PC-3 (cell line): ENCODE measurements around the gene TTC23L. TPM values are rescaled to one million over a fixed set of nuclear protein-coding genes. Genes with fewer than 3 reads are reported as not detected.

ENCODE experiments used
- ATAC-seq: fragments of 200-7000 bp; cut with Tn5 transposase; 2 replicates; pipeline ENCODE4 v1.9.1; 2020; ENCODE audit warnings: mild to moderate bottlenecking, moderate library complexity
- BruUV-seq: library from RNA; stranded (reverse); fragments of 400-500 nt; replicated peaks from 2 replicates; lab custom pipeline; 2021; lab: Mats Ljungman, UMichigan
- CTCF ChIA-PET: fragments of 300-600 bp; sonication (Branson Sonifier 250); formaldehyde crosslinking; loops from one replicate; lab custom pipeline; 2022; ENCODE audit warnings: antibody characterized with exemption; lab: Charles Lee
- POLR2A ChIA-PET: fragments of 300-600 bp; sonication (Branson Sonifier 250); formaldehyde crosslinking; loops from one replicate; lab custom pipeline; 2022; ENCODE audit warnings: antibody characterized with exemption; ENCODE audit not compliant: unreplicated experiment; lab: Charles Lee
- DNase-seq: peaks from one replicate; pipeline ENCODE4 v3.0.0-alpha.2; 2015
- H2AFZ ChIP-seq: fragments of 300-600 bp; sonication (generic); 2 replicates; pipeline ENCODE4 v1.6.0; 2016; ENCODE audit warnings: antibody characterized with exemption, low read length
- H3F3A ChIP-seq: fragments of 300-600 bp; sonication (generic); one replicate; pipeline ENCODE4 v1.6.0; 2017; ENCODE audit warnings: antibody characterized with exemption, low read length, control low read depth, mild to moderate bottlenecking; ENCODE audit not compliant: unreplicated experiment
- H3K27ac ChIP-seq: fragments of 300-600 bp; sonication (generic); 2 replicates; pipeline ENCODE4 v1.5.1; 2016; ENCODE audit warnings: mild to moderate bottlenecking, low read length
- H3K27me3 ChIP-seq: fragments of 300-600 bp; sonication (generic); 2 replicates; pipeline ENCODE4 v1.6.1; 2016; ENCODE audit warnings: low read length, mixed read lengths
- H3K36me3 ChIP-seq: fragments of 300-600 bp; sonication (generic); 2 replicates; pipeline ENCODE4 v1.6.1; 2016; ENCODE audit warnings: low read depth, mixed run types, low read length, mixed read lengths
- H3K4me1 ChIP-seq: fragments of 300-600 bp; sonication (generic); 2 replicates; pipeline ENCODE4 v1.5.1; 2016; ENCODE audit warnings: low read length; ENCODE audit not compliant: insufficient read depth
- H3K4me2 ChIP-seq: fragments of 300-600 bp; sonication (generic); 2 replicates; pipeline ENCODE4 v1.6.0; 2016; ENCODE audit warnings: low read length
- H3K4me3 ChIP-seq: fragments of 300-600 bp; sonication (generic); 2 replicates; pipeline ENCODE4 v1.5.1; 2016; ENCODE audit warnings: mild to moderate bottlenecking, low read length, mixed read lengths
- H3K79me2 ChIP-seq: fragments of 300-600 bp; sonication (generic); 2 replicates; pipeline ENCODE4 v1.6.1; 2017; ENCODE audit warnings: low read length, mixed read lengths
- H3K9ac ChIP-seq: fragments of 300-600 bp; sonication (generic); 2 replicates; pipeline ENCODE4 v1.6.0; 2016; ENCODE audit warnings: mild to moderate bottlenecking, low read length
- H3K9me2 ChIP-seq: fragments of 300-600 bp; sonication (generic); replicated peaks from 2 replicates; pipeline ENCODE4 v1.6.1; 2016; ENCODE audit warnings: mixed run types, low read length, mixed read lengths
- H3K9me3 ChIP-seq: fragments of 300-600 bp; sonication (generic); 2 replicates; pipeline ENCODE4 v1.6.1; 2016; ENCODE audit warnings: low read length, mixed read lengths
- H4K20me1 ChIP-seq: fragments of 300-600 bp; sonication (generic); 2 replicates; pipeline ENCODE4 v1.6.1; 2016; ENCODE audit warnings: low read length, mixed read lengths
- EZH2 ChIP-seq: fragments of 300-600 bp; sonication (generic); IDR thresholded peaks from one replicate; pipeline ENCODE4 v1.6.1; 2017; ENCODE audit warnings: antibody characterized with exemption, mild to moderate bottlenecking, low read length; ENCODE audit not compliant: unreplicated experiment
- EZH2phosphoT487 ChIP-seq: fragments of 300-600 bp; sonication (generic); IDR thresholded peaks from 2 replicates; pipeline ENCODE4 v1.6.1; 2018; ENCODE audit warnings: mild to moderate bottlenecking, antibody characterized with exemption, low read length, borderline replicate concordance
- intact Hi-C: fragments of 100-400 bp; cut with micrococcal nuclease; formaldehyde crosslinking; loops from 2 replicates; pipeline ENCODE4 v1.9.0; 2023
- total RNA-seq: library from RNA; depleted of rRNA; stranded (reverse); fragments of >200 nt; gene quantifications from 2 replicates; pipeline ENCODE4 v1.2.3, GENCODE V29; 2014
- TF ChIP-seq, protein P1 (sequence below): fragments of 300-600 bp; sonication (generic); conservative IDR thresholded peaks from 2 replicates; pipeline ENCODE4 v1.5.1; 2017; ENCODE audit warnings: antibody characterized with exemption, low read depth, mild to moderate bottlenecking, low read length

Gene TTC23L
- total RNA-seq, 1 experiment from 2014 or later = 0.84 TPM

DNA sequence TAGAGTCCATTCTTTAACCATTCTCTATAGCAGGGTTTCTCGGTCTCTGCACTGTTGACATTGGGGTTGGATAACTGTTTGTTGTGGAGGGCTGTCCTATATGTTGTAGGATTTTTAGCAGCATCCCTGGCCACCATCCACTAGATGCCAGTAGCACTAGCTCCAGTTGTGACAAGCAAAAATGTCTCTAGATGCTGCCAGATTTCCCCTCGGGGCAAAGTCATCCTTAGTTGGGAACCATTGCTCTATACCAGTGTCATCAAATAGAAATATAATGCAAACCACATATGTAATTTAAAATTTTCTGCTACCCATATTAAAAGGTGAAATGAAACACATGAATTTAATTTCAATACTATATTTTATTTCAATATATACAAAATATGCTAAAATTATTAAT is 2.9 kb downstream of the TTC23L start:
- H3K4me1 ChIP-seq = peaks cover 4% of the 10 kb centered on the region; the same call in 1 of the 2 replicates
- no peak overlapping the region for H3K4me2 ChIP-seq
- intact Hi-C loops = no loop called here
- no peak overlapping the region for H3K4me3 ChIP-seq
- ChIA-PET POLR2A (no interaction called here), CTCF (no interaction called here)
- H3K27ac ChIP-seq = no peak overlapping the region
- no peak for DNase-seq
- TF ChIP-seq EZH2phosphoT487 (no peak), EZH2 (no peak)
- TF ChIP-seq, protein P1, sequence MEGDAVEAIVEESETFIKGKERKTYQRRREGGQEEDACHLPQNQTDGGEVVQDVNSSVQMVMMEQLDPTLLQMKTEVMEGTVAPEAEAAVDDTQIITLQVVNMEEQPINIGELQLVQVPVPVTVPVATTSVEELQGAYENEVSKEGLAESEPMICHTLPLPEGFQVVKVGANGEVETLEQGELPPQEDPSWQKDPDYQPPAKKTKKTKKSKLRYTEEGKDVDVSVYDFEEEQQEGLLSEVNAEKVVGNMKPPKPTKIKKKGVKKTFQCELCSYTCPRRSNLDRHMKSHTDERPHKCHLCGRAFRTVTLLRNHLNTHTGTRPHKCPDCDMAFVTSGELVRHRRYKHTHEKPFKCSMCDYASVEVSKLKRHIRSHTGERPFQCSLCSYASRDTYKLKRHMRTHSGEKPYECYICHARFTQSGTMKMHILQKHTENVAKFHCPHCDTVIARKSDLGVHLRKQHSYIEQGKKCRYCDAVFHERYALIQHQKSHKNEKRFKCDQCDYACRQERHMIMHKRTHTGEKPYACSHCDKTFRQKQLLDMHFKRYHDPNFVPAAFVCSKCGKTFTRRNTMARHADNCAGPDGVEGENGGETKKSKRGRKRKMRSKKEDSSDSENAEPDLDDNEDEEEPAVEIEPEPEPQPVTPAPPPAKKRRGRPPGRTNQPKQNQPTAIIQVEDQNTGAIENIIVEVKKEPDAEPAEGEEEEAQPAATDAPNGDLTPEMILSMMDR = no peak
- no peaks in the 10 kb centered on the region for H4K20me1 ChIP-seq
- H2AFZ ChIP-seq = no peak overlapping the region
- no peaks in the 10 kb centered on the region for H3K27me3 ChIP-seq
- no peaks in the 10 kb centered on the region for H3K36me3 ChIP-seq
- no peaks in the 10 kb centered on the region for H3F3A ChIP-seq
- ATAC-seq = no peak
- BruUV-seq = no TSS peak
- no peak overlapping the region for H3K9ac ChIP-seq
- H3K79me2 ChIP-seq = no peaks in the 10 kb centered on the region
- H3K9me2 ChIP-seq = no peaks in the 10 kb centered on the region
- no peaks in the 10 kb centered on the region for H3K9me3 ChIP-seq

DNA sequence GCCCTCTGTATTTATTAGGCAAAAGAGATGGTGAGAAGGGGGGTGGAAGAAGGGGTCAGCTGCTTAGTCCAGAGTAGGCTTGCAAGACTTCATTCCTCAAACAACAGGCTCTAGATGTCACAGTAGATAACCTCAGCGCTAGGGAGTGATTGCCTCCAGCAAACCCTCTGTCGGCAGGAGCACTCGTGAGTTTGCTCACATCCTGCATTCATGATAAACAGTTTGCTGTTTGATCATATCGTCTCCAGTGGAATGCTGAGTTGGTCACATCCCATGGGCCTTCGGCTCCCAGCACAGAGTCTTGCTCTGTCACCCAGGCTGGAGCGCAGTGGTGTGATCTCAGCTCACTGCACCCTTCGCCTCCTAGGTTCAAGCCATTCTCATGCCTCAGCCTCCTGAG is 3.6 kb downstream of the TTC23L start:
- no peaks in the 10 kb centered on the region for H3K27me3 ChIP-seq
- no peaks in the 10 kb centered on the region for H3K36me3 ChIP-seq
- no TSS peak for BruUV-seq
- no peak overlapping the region for H3K4me2 ChIP-seq
- H2AFZ ChIP-seq = no peak overlapping the region
- H3F3A ChIP-seq = no peaks in the 10 kb centered on the region
- no peaks in the 10 kb centered on the region for H3K9me3 ChIP-seq
- H3K9me2 ChIP-seq = no peaks in the 10 kb centered on the region
- TF ChIP-seq EZH2phosphoT487 = no peak
- TF ChIP-seq, protein P1 = no peak
- TF ChIP-seq EZH2 = no peak
- peaks cover 4% of the 10 kb centered on the region; the same call in 1 of the 2 replicates for H3K4me1 ChIP-seq
- ChIA-PET CTCF (no interaction called here), POLR2A (no interaction called here)
- no peak overlapping the region for H3K4me3 ChIP-seq
- H3K9ac ChIP-seq = no peak overlapping the region
- DNase-seq (no peak), ATAC-seq (no peak)
- no peaks in the 10 kb centered on the region for H3K79me2 ChIP-seq
- no peaks in the 10 kb centered on the region for H4K20me1 ChIP-seq
- intact Hi-C loops = no loop called here
- H3K27ac ChIP-seq = no peak overlapping the region

DNA sequence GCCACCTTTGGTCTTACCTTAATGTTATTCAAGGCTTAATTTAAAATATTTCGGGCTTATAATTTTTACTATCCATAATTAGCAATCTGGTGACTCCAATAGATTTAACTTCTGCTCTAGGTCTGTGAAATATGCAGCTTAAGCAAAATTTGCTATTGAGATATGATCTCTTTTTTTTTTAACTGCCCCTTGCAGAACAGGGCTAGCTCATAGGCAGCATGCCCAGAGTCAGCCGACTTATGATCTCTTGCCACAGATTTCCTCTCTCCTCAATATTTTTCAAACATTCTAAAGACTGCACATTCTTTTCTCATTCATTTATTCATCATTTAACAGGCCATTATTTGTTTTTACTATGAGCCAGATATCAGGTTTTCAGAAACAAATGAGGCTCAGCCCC is 4.5 kb downstream of the TTC23L start:
- H2AFZ ChIP-seq = no peak overlapping the region

More for the DNA sequence above, 4.5 kb downstream of the TTC23L start:
- no peaks in the 10 kb centered on the region for H3K9me2 ChIP-seq
- ChIA-PET POLR2A (no interaction called here), CTCF (no interaction called here)
- H3F3A ChIP-seq = no peaks in the 10 kb centered on the region
- H3K9me3 ChIP-seq = no peaks in the 10 kb centered on the region
- TF ChIP-seq, protein P1 = no peak
- no peak for TF ChIP-seq EZH2phosphoT487
- no peak for TF ChIP-seq EZH2
- ATAC-seq (no peak), DNase-seq (no peak)
- no peaks in the 10 kb centered on the region for H3K27me3 ChIP-seq
- no peak overlapping the region for H3K9ac ChIP-seq
- intact Hi-C loops = no loop called here
- H3K79me2 ChIP-seq = no peaks in the 10 kb centered on the region
- H3K4me1 ChIP-seq = peaks cover under 1% of the 10 kb centered on the region; the same call in 1 of the 2 replicates
- H4K20me1 ChIP-seq = no peaks in the 10 kb centered on the region
- no peak overlapping the region for H3K27ac ChIP-seq
- H3K4me3 ChIP-seq = no peak overlapping the region
- no peaks in the 10 kb centered on the region for H3K36me3 ChIP-seq
- no TSS peak for BruUV-seq
- H3K4me2 ChIP-seq = no peak overlapping the region
